Measurements from ENCODE around the gene ACTR6. TPM values are rescaled to one million over a fixed set of nuclear protein-coding genes. Genes with fewer than 3 reads are reported as not detected.
"Not testable (repeated sequence)": the region's sequence is repeated elsewhere in the genome, so short reads cannot be mapped to it uniquely, and the experiment has no call there.

ACTR6 gene
- total and polyA plus RNA-seq, 2 donors (not counting 1 experiment from before 2014, with no cell fraction given) = 16.5 to 34.3 TPM

GRCh38 chr12:100216337-100216736, 15.7 kb downstream of the ACTR6 start:
- H3K4me3 ChIP-seq (replicated peaks in 1 of 4; ENCODE audit: control extremely low read depth in 1 of 4, insufficient read depth in 1 of 4, low read depth in 3 of 4, low read length in 4 of 4) = no peak overlapping the region
- DNase-seq (ENCODE audit: low read depth in 2 of 2) = no peak
- no peaks in the 10 kb centered on the region for H4K20me1 ChIP-seq (ENCODE audit: control insufficient read depth, extremely low read depth, insufficient read depth, low read length)
- no peak for TF ChIP-seq CTCF (conservative IDR thresholded peaks at IDR 0.05 in 1 of 2, IDR thresholded peaks at IDR 0.05 in 1 of 2; ENCODE audit: low read depth in 1 of 2, low read length in 2 of 2)
- TF ChIP-seq EZH2 (IDR thresholded peaks at IDR 0.05; ENCODE audit: low read length, missing control alignments) = no peak
- H3K4me2 ChIP-seq (ENCODE audit: extremely low read depth, insufficient read depth, low read length) = no peak overlapping the region
- H3K27me3 ChIP-seq (ENCODE audit: control insufficient read depth, insufficient read depth, low read length) = no peaks in the 10 kb centered on the region
- H3K9ac ChIP-seq (ENCODE audit: insufficient read depth, low read length) = no peak overlapping the region
- H3K27ac ChIP-seq (ENCODE audit: insufficient read depth, low read length) = no peak overlapping the region
- no peak overlapping the region for H2AFZ ChIP-seq (ENCODE audit: low read length)
- no peaks in the 10 kb centered on the region for H3K4me1 ChIP-seq (ENCODE audit: control insufficient read depth, extremely low read depth, insufficient read depth, low read length)
- H3K9me3 ChIP-seq (ENCODE audit: control insufficient read depth, insufficient read depth, low read depth, low read length) = no peaks in the 10 kb centered on the region
- peaks cover 2% of the 10 kb centered on the region for H3K36me3 ChIP-seq (ENCODE audit: control insufficient read depth, insufficient read depth, low read length)
- H3K79me2 ChIP-seq (ENCODE audit: control insufficient read depth, insufficient read depth, low read length) = no peaks in the 10 kb centered on the region

- no peak for DNase-seq (ENCODE audit: low read depth in 2 of 2)
- H3K9ac ChIP-seq (ENCODE audit: insufficient read depth, low read length) = no peak overlapping the region
- no peak overlapping the region for H2AFZ ChIP-seq (ENCODE audit: low read length)
- TF ChIP-seq CTCF (conservative IDR thresholded peaks at IDR 0.05 in 1 of 2, IDR thresholded peaks at IDR 0.05 in 1 of 2; ENCODE audit: low read depth in 1 of 2, low read length in 2 of 2) (no peak), EZH2 (IDR thresholded peaks at IDR 0.05; ENCODE audit: low read length, missing control alignments) (no peak)
- H3K9me3 ChIP-seq (ENCODE audit: control insufficient read depth, insufficient read depth, low read depth, low read length) = no peaks in the 10 kb centered on the region
- H3K4me1 ChIP-seq (ENCODE audit: control insufficient read depth, extremely low read depth, insufficient read depth, low read length) = no peaks in the 10 kb centered on the region
- H3K27me3 ChIP-seq (ENCODE audit: control insufficient read depth, insufficient read depth, low read length) = no peaks in the 10 kb centered on the region
- no peak overlapping the region for H3K27ac ChIP-seq (ENCODE audit: insufficient read depth, low read length)
- no peak overlapping the region for H3K4me3 ChIP-seq (replicated peaks in 1 of 4; ENCODE audit: control extremely low read depth in 1 of 4, insufficient read depth in 1 of 4, low read depth in 3 of 4, low read length in 4 of 4)
- peaks cover 2% of the 10 kb centered on the region for H3K36me3 ChIP-seq (ENCODE audit: control insufficient read depth, insufficient read depth, low read length)
- H3K4me2 ChIP-seq (ENCODE audit: extremely low read depth, insufficient read depth, low read length) = no peak overlapping the region
- no peaks in the 10 kb centered on the region for H4K20me1 ChIP-seq (ENCODE audit: control insufficient read depth, extremely low read depth, insufficient read depth, low read length)
- no peaks in the 10 kb centered on the region for H3K79me2 ChIP-seq (ENCODE audit: control insufficient read depth, insufficient read depth, low read length)
Measured at GRCh38 chr12:100219328-100220109, 18.9 kb downstream of the ACTR6 start.

DNA sequence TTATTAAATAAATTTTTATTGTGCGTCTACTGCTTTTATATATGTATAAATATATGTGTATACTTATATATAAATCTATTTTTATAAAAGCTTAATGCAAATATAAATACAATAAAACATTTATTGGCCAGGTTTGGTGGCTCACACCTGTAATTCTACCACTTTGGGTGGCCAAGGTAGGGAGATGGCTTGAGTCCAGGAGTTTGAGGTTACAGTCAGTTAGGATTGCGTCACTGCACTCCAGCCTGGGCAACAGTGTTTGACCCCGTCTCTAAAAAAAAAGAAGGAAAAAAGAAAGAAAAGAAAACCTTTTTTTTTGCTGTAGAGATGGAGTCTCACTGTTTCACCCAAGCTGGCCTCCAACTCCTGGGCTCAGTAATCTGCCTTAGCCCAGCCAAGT, 20.9 kb downstream of the ACTR6 start:
- Histone ChIP-seq H3K27ac (ENCODE audit: insufficient read depth, low read length) (no peak overlapping the region), H3K4me3 (replicated peaks in 1 of 4; ENCODE audit: control extremely low read depth in 1 of 4, insufficient read depth in 1 of 4, low read depth in 3 of 4, low read length in 4 of 4) (no peak overlapping the region), H3K79me2 (ENCODE audit: control insufficient read depth, insufficient read depth, low read length) (no peaks in the 10 kb centered on the region), H3K36me3 (ENCODE audit: control insufficient read depth, insufficient read depth, low read length) (peaks cover 2% of the 10 kb centered on the region), H3K9ac (ENCODE audit: insufficient read depth, low read length) (no peak overlapping the region), H3K9me3 (ENCODE audit: control insufficient read depth, insufficient read depth, low read depth, low read length) (no peaks in the 10 kb centered on the region), H3K4me1 (ENCODE audit: control insufficient read depth, extremely low read depth, insufficient read depth, low read length) (no peaks in the 10 kb centered on the region), H3K27me3 (ENCODE audit: control insufficient read depth, insufficient read depth, low read length) (no peaks in the 10 kb centered on the region), H4K20me1 (ENCODE audit: control insufficient read depth, extremely low read depth, insufficient read depth, low read length) (no peaks in the 10 kb centered on the region), H2AFZ (ENCODE audit: low read length) (no peak overlapping the region), H3K4me2 (ENCODE audit: extremely low read depth, insufficient read depth, low read length) (no peak overlapping the region)
- no peak for TF ChIP-seq CTCF (conservative IDR thresholded peaks at IDR 0.05 in 1 of 2, IDR thresholded peaks at IDR 0.05 in 1 of 2; ENCODE audit: low read depth in 1 of 2, low read length in 2 of 2)
- TF ChIP-seq EZH2 (IDR thresholded peaks at IDR 0.05; ENCODE audit: low read length, missing control alignments) = no peak
- no peak for DNase-seq (ENCODE audit: low read depth in 2 of 2)

DNA sequence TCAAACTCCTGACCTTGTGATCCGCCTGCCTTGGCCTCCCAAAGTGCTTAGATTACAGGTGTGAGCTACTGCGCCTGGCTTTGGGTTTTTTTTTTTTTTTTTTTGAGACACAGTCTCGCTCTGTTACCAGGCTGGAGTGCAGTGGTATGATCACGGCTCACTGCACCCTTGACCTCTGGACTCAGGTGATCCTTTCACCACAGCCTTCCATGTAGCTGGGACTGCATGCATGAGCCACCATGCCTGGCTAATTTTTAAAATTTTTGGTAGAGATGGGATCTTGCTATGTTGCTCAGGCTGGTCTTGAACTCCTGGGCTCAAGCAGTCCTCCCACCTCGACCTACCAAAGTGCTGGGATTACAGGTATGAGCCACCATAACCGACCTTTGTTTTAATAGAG, 21.6 kb downstream of the ACTR6 start:
- H3K4me3 ChIP-seq (replicated peaks in 1 of 4; ENCODE audit: control extremely low read depth in 1 of 4, insufficient read depth in 1 of 4, low read depth in 3 of 4, low read length in 4 of 4); DNase-seq (ENCODE audit: low read depth in 2 of 2); H3K9ac ChIP-seq (ENCODE audit: insufficient read depth, low read length); H3K9me3 ChIP-seq (ENCODE audit: control insufficient read depth, insufficient read depth, low read depth, low read length); H3K4me1 ChIP-seq (ENCODE audit: control insufficient read depth, extremely low read depth, insufficient read depth, low read length); H3K36me3 ChIP-seq (ENCODE audit: control insufficient read depth, insufficient read depth, low read length); H3K79me2 ChIP-seq (ENCODE audit: control insufficient read depth, insufficient read depth, low read length); H3K27ac ChIP-seq (ENCODE audit: insufficient read depth, low read length); H3K27me3 ChIP-seq (ENCODE audit: control insufficient read depth, insufficient read depth, low read length); H4K20me1 ChIP-seq (ENCODE audit: control insufficient read depth, extremely low read depth, insufficient read depth, low read length); H2AFZ ChIP-seq (ENCODE audit: low read length); H3K4me2 ChIP-seq (ENCODE audit: extremely low read depth, insufficient read depth, low read length): not testable (repeated sequence)
